ENCODE results near the gene C1QTNF1. TPM values are rescaled to one million over a fixed set of nuclear protein-coding genes. Genes with fewer than 3 reads are reported as not detected.
A peak's percentile ranks its signal among the peaks of the same experiment; 100 is the strongest.
"Not testable (repeated sequence)": the region's sequence is repeated elsewhere in the genome, so short reads cannot be mapped to it uniquely, and the experiment has no call there.

Gene C1QTNF1
- polyA plus RNA-seq, 1 of the 3 experiments (the other 2 are of a cell fraction) = 14.3 TPM

- Histone ChIP-seq H3K4me3 (ENCODE audit: low read depth in 2 of 2, low read length in 1 of 2) (no peak overlapping the region), H3K9me3 (no peaks in the 10 kb centered on the region), H3K79me2 (ENCODE audit: insufficient read depth) (peaks cover 4% of the 10 kb centered on the region; the same call in 1 of the 2 replicates), H2AFZ (ENCODE audit: low read depth) (no peak overlapping the region; the same call in 1 of the 2 replicates), H3K4me2 (no peak overlapping the region), H3K9me2 (no peaks in the 10 kb centered on the region), H3K27ac (ENCODE audit: low read depth in 2 of 2, low read length in 1 of 2) (no peak overlapping the region), H4K20me1 (ENCODE audit: insufficient read depth) (no peaks in the 10 kb centered on the region), H3K9ac (no peak overlapping the region), H3F3A (replicated peaks; ENCODE audit: insufficient read depth) (peaks cover 3% of the 10 kb centered on the region), H3K4me1 (ENCODE audit: control insufficient read depth in 1 of 2, insufficient read depth in 2 of 2, low read depth in 1 of 2, low read length in 1 of 2) (peaks cover 0 to 7% of the 10 kb centered on the region in 2 experiments; a peak in 1 of 4 replicates), H3K36me3 (replicated peaks in 1 of 2; ENCODE audit: control insufficient read depth in 1 of 2, insufficient read depth in 2 of 2, low read length in 1 of 2) (peaks cover 0 to 7% of the 10 kb centered on the region in 2 experiments), H3K27me3 (ENCODE audit: insufficient read depth) (no peaks in the 10 kb centered on the region; the same call in 1 of the 2 replicates)
- ChIA-PET POLR2A (interaction anchor here (1.3 to 1.6 kb wide), 3 partner anchors 26 to 45 kb away, joined by 4 to 6 read pairs (median 4); no protein-coding TSS in a partner anchor), CTCF (interaction anchor here (0.6 to 5.7 kb wide), 14 partner anchors 9 to 327 kb away, joined by 3 to 41 read pairs (median 5); no protein-coding TSS in a partner anchor)
- no peak for DNase-seq
- 95% methylated on average over 6 of the region's 6 CpGs for WGBS (ENCODE audit: low lambda C conversion rate)
- no peak for TF ChIP-seq TCF12 (IDR thresholded peaks at IDR 0.05)
- TF ChIP-seq POLR2AphosphoS5 (IDR thresholded peaks at IDR 0.05; ENCODE audit: low read depth, low read length) = no peak
- TF ChIP-seq CTCF (IDR thresholded peaks at IDR 0.05) = no peak
- no peak for TF ChIP-seq RFX5 (IDR thresholded peaks at IDR 0.05; ENCODE audit: low read length)
- TF ChIP-seq YY1 (IDR thresholded peaks at IDR 0.05; ENCODE audit: low read depth) = no peak
Observed at GRCh38 chr17:79073706-79074088, 49.7 kb downstream of the C1QTNF1 start.

- H3F3A ChIP-seq (replicated peaks; ENCODE audit: insufficient read depth); DNase-seq; H3K9me2 ChIP-seq: not testable (repeated sequence)
Observed at GRCh38 chr17:79074121-79074648, 50.2 kb downstream of the C1QTNF1 start.

More at GRCh38 chr17:79074121-79074648, 50.2 kb downstream of the C1QTNF1 start:
- not testable (repeated sequence) for H3K27me3 ChIP-seq (ENCODE audit: insufficient read depth); H3K79me2 ChIP-seq (ENCODE audit: insufficient read depth); H4K20me1 ChIP-seq (ENCODE audit: insufficient read depth); H3K9ac ChIP-seq; H3K9me3 ChIP-seq; H3K4me1 ChIP-seq (ENCODE audit: control insufficient read depth in 1 of 2, insufficient read depth in 2 of 2, low read depth in 1 of 2, low read length in 1 of 2); H3K27ac ChIP-seq (ENCODE audit: low read depth in 2 of 2, low read length in 1 of 2); H3K36me3 ChIP-seq (replicated peaks in 1 of 2; ENCODE audit: control insufficient read depth in 1 of 2, insufficient read depth in 2 of 2, low read length in 1 of 2)
- POLR2A ChIA-PET = interaction anchor here (0.6 to 1.6 kb wide), 7 partner anchors 9 to 231 kb away, joined by 3 to 6 read pairs (median 3); no protein-coding TSS in a partner anchor
- CTCF ChIA-PET = interaction anchor here (0.6 to 5.7 kb wide), 16 partner anchors 9 to 327 kb away, joined by 3 to 41 read pairs (median 4); no protein-coding TSS in a partner anchor
- Histone ChIP-seq H2AFZ (ENCODE audit: low read depth) (peak overlapping the region; percentile 85), H3K4me3 (ENCODE audit: low read depth in 2 of 2, low read length in 1 of 2) (peak overlapping the region in 1 of 2 experiments; percentile 85; a peak in 2 of 4 replicates), H3K4me2 (peak overlapping the region; percentile 99)
- 79% methylated on average over 22 of the region's 22 CpGs for WGBS (ENCODE audit: low lambda C conversion rate)
- TF ChIP-seq REST (IDR thresholded peaks at IDR 0.05; ENCODE audit: low read depth, low read length) (0 out of 2 replicates have a peak, but pooled peaks have one; percentile 0), EP300 (IDR thresholded peaks at IDR 0.05; ENCODE audit: borderline replicate concordance in 1 of 2, low read depth in 1 of 2, low read length in 1 of 2) (peak in 1 of 2 experiments; percentile 69; a peak in 1 of 4 replicates)

Measured in SK-N-SH (cell line).